Posterior cingulate gyrus (tissue), 11 donors: Measurements from ENCODE around the gene WDFY4.

Experiments
- DNase-seq, 10 donors: peaks; one replicate each; pipeline versions ENCODE4 v3.0.0 to v3.0.0-alpha.2; 2020 to 2021; ENCODE audit warnings: mixed read lengths in 3 of 10
- intact Hi-C: fragments of 100-400 bp; cut with DNase I; formaldehyde crosslinking; loops from one replicate; pipeline ENCODE4 v1.15.1; 2023

The WDFY4 gene

DNA sequence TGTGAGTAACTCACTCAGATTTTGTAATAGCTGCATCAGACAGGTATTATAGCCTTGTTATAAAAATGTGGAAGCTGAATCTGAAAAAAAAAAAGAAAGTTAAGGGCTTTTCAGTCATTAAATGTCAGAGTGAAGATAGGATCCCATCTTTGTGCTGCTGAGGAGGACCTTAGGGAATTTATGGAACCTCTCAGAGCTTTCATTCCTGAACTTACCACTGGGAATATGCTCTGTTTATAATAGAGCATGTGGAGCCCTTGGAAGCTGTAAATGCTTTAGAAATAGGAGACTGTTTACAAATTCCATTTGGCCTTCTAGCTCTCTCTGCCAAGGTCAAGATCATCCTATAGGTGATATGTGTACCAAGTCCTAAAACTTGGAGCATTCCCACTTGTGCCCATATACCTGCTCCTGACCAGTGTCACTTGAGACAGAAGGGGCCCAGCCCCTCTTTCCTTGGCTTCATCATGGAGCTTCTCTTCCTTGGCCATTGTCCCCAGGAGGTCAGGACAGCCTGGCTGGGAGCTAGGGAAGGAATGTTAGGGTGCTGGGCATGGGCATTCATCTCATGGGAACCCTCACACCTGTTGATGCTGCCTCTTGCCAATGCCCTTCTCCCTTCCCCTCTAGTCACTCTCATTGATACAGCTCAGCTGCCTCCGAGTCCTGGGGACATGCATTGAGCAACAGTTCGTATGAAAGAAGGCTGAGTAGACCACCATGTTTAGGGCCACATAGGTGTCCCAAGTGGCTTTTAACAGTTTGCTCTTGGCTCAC lies 149.7 kb downstream of the WDFY4 start:
- DNase-seq, result no peak
- intact Hi-C loops, result no loop called here

GRCh38 chr10:48835781-48836180 lies 151.1 kb downstream of the WDFY4 start:
- intact Hi-C loops, result no loop called here
- DNase-seq, result no peak

GRCh38 chr10:48836605-48837004 lies 151.9 kb downstream of the WDFY4 start:
- intact Hi-C loops, result no loop called here
- DNase-seq, result no peak

DNA sequence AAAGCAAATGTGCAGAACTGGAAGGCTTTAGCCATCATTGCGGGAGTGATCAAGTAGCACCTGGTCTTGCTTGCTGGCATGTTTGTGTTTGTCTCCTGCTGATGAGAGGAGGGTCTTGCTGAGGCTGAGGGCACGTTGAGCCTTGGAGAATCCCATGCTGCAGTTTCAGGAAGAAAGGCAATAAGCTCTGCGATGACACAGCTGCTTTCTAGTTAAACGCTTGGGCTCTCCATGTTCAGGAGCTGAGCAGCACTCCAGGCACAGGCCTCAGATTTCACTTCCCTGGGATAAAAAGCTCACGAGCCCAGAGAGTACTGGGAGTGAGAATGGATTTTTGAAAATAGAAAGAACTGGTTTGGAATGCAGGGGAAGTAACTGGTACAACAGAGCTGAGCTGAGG lies 154.2 kb downstream of the WDFY4 start:
- no peak for DNase-seq
- intact Hi-C loops, result no loop called here

GRCh38 chr10:48839809-48840679 lies 155.4 kb downstream of the WDFY4 start:
- no peak for DNase-seq
- intact Hi-C loops, result no loop called here

DNA sequence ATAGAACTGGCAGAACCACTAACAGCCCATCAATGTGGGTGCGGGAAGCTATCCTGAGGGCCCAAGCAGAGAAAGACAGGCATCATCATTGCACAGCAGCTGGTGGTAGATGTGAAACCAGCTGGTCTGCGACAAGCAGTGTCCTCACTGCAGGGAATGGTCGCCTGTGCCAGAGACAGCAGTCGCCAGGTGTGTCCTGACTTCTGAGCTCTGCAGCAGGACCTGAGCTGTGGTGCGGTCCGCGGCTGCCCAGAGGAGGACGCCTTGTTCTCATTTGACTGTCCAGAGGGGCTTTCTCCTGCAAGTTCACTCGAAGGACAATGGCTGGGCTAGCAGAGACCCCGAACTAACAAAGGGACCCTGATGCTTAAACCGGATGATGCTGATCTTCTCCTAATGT lies 157.6 kb downstream of the WDFY4 start:
- intact Hi-C loops, result no loop called here
- peak in 1 of 10 donors; percentile 63 for DNase-seq

DNA sequence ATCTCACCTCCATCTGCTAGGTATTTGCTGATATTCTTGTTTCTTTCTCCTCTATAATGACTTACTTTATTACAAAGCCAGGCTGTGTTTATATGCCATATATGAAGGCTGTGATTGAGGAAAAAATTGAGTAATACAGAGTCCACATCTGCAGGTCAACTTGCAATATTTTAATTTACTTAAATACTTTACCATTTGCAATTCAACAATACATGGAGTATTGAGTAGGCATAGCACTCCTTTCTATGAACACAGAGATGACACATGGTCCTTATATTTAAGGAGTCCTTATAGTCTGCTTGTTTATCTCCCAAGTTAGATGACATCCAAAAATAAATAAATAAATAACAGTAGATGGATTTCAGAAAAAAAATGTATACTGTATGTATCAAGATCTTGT lies 158.5 kb downstream of the WDFY4 start:
- DNase-seq, result no peak
- intact Hi-C loops, result no loop called here

GRCh38 chr10:48844616-48845015 lies 159.9 kb downstream of the WDFY4 start:
- intact Hi-C loops, result no loop called here
- DNase-seq, result no peak

- intact Hi-C loops, result no loop called here
- no peak for DNase-seq
Measured at GRCh38 chr10:48845512-48845911, 160.8 kb downstream of the WDFY4 start.

DNA sequence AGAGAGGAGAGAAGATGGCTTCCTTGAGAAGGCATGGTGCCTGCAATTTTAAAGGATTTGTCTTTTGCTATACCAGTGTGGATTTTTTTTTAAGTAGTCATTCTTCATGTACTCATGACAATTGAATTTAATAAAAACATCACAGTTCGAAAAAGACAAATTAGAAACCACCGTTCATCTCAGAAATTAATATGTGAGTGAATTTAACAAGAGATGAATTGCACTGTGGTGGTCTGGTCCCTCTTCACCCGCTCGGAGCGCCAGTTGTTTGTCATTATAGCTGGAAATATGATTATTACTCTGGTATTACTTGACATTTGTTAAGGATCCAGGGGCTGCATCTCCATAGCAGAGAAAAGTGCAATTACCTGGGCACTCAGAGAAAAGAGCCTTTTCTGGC lies 163.0 kb downstream of the WDFY4 start:
- no peak for DNase-seq
- intact Hi-C loops, result no loop called here

- DNase-seq, result no peak
- intact Hi-C loops, result no loop called here
Measured at GRCh38 chr10:48856855-48857254, 172.2 kb downstream of the WDFY4 start.

DNA sequence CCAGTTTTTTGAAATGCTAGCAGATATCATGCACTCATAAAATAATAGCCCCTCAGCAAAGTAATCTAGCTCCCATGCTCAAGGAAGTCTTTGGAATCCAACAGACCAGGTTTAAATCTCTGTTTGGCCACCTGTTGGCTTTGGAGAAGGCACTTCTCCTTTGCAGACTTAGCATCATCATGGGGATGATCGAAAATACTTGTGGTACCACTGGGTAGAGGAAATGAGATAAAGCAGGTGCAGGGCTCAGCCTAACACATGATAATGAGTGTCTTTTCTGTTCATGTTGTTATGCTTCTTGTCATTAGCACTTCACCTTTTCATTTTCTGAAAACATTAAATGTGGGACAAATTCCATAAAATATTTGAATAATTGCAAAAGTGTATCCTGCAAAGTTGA lies 187.6 kb downstream of the WDFY4 start:
- no peak for DNase-seq
- intact Hi-C loops, result no loop called here

GRCh38 chr10:48878091-48878490 lies 193.4 kb downstream of the WDFY4 start:
- intact Hi-C loops, result no loop called here
- DNase-seq, result no peak

DNA sequence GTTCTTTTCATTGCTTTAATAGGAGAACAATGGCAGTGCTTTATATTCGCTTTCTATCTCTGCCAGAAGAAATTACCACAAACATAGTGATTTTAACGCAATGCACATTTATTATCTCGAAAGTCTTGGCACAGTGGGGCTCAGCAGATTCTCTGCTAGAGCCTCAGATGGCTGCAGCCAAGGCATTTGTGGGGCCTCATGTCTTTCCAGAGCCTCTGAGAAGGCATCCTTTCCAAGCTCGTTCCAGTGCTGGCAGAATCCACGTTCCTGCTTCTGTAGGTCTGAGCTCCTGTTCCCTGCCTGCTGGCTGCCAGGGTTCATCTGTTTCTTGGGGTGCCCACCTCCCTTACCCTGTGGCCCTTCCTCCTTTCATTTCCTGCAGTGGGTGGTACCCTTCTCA lies 194.8 kb downstream of the WDFY4 start:
- no peak for DNase-seq
- intact Hi-C loops, result no loop called here

- intact Hi-C loops, result no loop called here
- DNase-seq, result no peak
Measured at GRCh38 chr10:48880016-48880705, 195.5 kb downstream of the WDFY4 start.

GRCh38 chr10:48881937-48882336 lies 197.3 kb downstream of the WDFY4 start:
- no peak for DNase-seq
- intact Hi-C loops, result no loop called here

DNA sequence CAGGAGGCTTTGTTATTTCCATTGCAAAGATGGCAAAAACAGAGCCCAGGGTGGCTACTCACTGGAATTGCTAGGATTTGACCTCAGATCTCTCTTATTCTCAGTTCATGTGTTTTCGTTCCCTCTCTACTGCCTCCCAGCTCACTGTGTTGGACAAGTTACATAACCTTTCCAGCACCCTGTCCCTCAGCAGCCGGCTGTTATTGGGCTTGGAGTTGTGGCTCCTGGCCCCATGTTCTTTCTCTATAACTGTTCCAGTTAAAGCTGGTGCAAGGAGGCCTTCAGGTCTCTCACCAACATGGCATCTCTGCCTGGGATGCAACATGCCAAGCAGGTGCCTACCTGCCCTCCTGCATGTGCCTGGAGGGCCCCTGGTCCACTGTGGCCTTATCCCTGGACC lies 198.2 kb downstream of the WDFY4 start:
- intact Hi-C loops, result no loop called here
- no peak for DNase-seq

DNA sequence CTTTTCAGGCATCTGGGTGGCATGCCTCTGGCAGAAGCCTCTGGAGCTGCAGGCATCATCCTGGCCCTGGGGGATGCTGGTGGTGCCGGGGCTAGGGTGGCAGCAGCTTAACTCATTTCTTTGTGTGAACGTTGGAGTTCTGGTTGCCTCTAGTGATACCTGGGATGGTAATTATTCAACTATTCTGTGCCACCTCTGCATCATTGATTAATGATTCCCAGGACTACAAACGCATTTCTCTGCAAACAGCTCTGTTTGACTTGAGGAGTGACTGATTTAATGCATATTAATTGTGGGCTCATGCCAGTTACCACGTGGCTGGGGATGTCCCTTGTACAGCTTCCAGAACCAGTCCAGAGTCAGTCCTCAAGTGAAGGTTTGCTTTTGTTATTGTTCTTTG lies 199.0 kb downstream of the WDFY4 start:
- intact Hi-C loops, result no loop called here
- no peak for DNase-seq

- intact Hi-C loops, result no loop called here
- DNase-seq, result no peak
Measured at GRCh38 chr10:48884179-48885045, 199.7 kb downstream of the WDFY4 start.

- intact Hi-C loops, result no loop called here
- DNase-seq, result peak in 3 of 10 donors; percentile 43 to 88 (median 43)
Measured at GRCh38 chr10:48885376-48885775, 200.7 kb downstream of the WDFY4 start.
